ENCODE measurements around the gene ZCCHC2.

DNA sequence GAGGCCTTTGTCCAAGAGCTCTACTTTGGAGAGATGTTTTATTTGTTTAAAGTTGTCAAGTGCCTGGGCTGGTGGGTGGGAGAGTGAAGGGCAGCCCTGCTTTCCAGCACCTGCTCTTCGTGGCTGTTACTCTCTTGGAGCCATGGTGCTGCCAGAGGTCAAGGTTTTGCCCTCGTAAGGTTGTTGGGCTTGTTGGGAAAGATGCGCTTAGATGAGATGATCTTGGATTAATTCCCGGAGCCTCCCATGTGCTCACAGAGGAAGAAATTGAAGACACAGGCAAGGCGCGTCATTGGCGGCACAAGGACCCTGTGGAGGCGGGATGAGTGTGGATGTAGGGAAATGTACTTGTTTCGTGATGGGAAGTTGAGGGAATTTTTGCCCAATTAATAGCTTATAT, 27.9 kb downstream of the ZCCHC2 start:
- TF ChIP-seq, protein P1, sequence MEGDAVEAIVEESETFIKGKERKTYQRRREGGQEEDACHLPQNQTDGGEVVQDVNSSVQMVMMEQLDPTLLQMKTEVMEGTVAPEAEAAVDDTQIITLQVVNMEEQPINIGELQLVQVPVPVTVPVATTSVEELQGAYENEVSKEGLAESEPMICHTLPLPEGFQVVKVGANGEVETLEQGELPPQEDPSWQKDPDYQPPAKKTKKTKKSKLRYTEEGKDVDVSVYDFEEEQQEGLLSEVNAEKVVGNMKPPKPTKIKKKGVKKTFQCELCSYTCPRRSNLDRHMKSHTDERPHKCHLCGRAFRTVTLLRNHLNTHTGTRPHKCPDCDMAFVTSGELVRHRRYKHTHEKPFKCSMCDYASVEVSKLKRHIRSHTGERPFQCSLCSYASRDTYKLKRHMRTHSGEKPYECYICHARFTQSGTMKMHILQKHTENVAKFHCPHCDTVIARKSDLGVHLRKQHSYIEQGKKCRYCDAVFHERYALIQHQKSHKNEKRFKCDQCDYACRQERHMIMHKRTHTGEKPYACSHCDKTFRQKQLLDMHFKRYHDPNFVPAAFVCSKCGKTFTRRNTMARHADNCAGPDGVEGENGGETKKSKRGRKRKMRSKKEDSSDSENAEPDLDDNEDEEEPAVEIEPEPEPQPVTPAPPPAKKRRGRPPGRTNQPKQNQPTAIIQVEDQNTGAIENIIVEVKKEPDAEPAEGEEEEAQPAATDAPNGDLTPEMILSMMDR (IDR thresholded peaks at IDR 0.05) = no peak
- no peak for TF ChIP-seq POLR2A (IDR thresholded peaks at IDR 0.05)

Measured in Peyer's patch (tissue), 4 donors.